HepG2 (cell line): ENCODE data around the gene ZC3H4. TPM values are rescaled to one million over a fixed set of nuclear protein-coding genes. Genes with fewer than 3 reads are reported as not detected.

Experiments
- AHDC1 ChIP-seq: sonication (generic); formaldehyde crosslinking; IDR thresholded peaks from 2 replicates; pipeline ENCODE4 v1.5.1; 2020; ENCODE audit warnings: mild to moderate bottlenecking, missing genetic modification reagents, borderline replicate concordance
- ATAD3A ChIP-seq: sonication (generic); formaldehyde crosslinking; IDR thresholded peaks from 2 replicates; pipeline ENCODE4 v1.4.0; 2020; ENCODE audit warnings: missing genetic modification reagents
- FOXO4 ChIP-seq: sonication (generic); formaldehyde crosslinking; conservative IDR thresholded peaks from 2 replicates; pipeline ENCODE4 v1.8.1; 2023; ENCODE audit warnings: missing genetic modification reagents
- GRHL1 ChIP-seq: sonication (generic); formaldehyde crosslinking; conservative IDR thresholded peaks from 2 replicates; pipeline ENCODE4 v1.8.0; 2022; ENCODE audit warnings: missing genetic modification reagents
- IKZF5 ChIP-seq: IDR thresholded peaks from 2 replicates; pipeline ENCODE4 v1.6.1; 2018; ENCODE audit warnings: missing genetic modification reagents, mild to moderate bottlenecking, missing compliant biosample characterization
- MEIS2 ChIP-seq: sonication (generic); formaldehyde crosslinking; IDR thresholded peaks from 2 replicates; pipeline ENCODE4 v1.9.0; 2021; ENCODE audit warnings: mild to moderate bottlenecking, missing genetic modification reagents
- MYC ChIP-seq: sonication (generic); formaldehyde crosslinking; IDR thresholded peaks from 2 replicates; pipeline ENCODE4 v1.9.0; 2021; ENCODE audit warnings: missing genetic modification reagents, borderline replicate concordance
- MYNN ChIP-seq: sonication (generic); formaldehyde crosslinking; IDR thresholded peaks from 2 replicates; pipeline ENCODE4 v1.4.0; 2020; ENCODE audit warnings: mild to moderate bottlenecking, low read depth, missing genetic modification reagents
- THYN1 ChIP-seq: sonication (generic); formaldehyde crosslinking; IDR thresholded peaks from 2 replicates; pipeline ENCODE4 v1.8.1; 2023; ENCODE audit warnings: low read depth, mild to moderate bottlenecking, moderate library complexity, missing genetic modification reagents, borderline replicate concordance
- UBTF ChIP-seq: sonication (generic); formaldehyde crosslinking; IDR thresholded peaks from 2 replicates; pipeline ENCODE4 v1.4.0; 2020; ENCODE audit warnings: mild to moderate bottlenecking, missing genetic modification reagents
- ZC3H13 ChIP-seq: sonication (generic); formaldehyde crosslinking; IDR thresholded peaks from 2 replicates; pipeline ENCODE4 v1.8.1; 2023; ENCODE audit warnings: mild to moderate bottlenecking, missing genetic modification reagents, moderate library complexity
- ZNF280B ChIP-seq: sonication (generic); formaldehyde crosslinking; IDR thresholded peaks from 2 replicates; pipeline ENCODE4 v1.5.0; 2020; ENCODE audit warnings: missing genetic modification reagents, mild to moderate bottlenecking, borderline replicate concordance
- ZNF672 ChIP-seq: sonication (generic); formaldehyde crosslinking; IDR thresholded peaks from 2 replicates; pipeline ENCODE4 v1.8.1; 2022; ENCODE audit warnings: missing genetic modification reagents
- ZNF782 ChIP-seq: sonication (generic); formaldehyde crosslinking; IDR thresholded peaks from 2 replicates; pipeline ENCODE4 v1.4.0; 2020; ENCODE audit warnings: missing genetic modification reagents, mild to moderate bottlenecking, borderline replicate concordance
- polyA plus RNA-seq, 8 experiments: library from polyadenylated mRNA; depleted of rRNA in 3 of 8; stranded (reverse) in 7 of 8; unstranded in 1 of 8; fragments of >200 nt; fragmentation: Illumina TruSeq in 4 of 8; extraction: Trizol in 4 of 8; gene quantifications; 2 replicates each; pipeline versions ENCODE4 v1.2.1 to v1.2.3, GENCODE V29; 2011 to 2016; ENCODE audit warnings: low read depth in 4 of 8, missing spikeins in 1 of 8, mixed read lengths in 1 of 8; ENCODE audit not compliant: insufficient read depth in 1 of 8
- total RNA-seq, 5 experiments: library from RNA; depleted of rRNA; stranded (reverse); fragments of >200 nt; fragmentation: Illumina TruSeq; extraction: Trizol; gene quantifications; 2 replicates each; pipeline ENCODE4 v1.2.3, GENCODE V29; 2016; ENCODE audit warnings: low read depth in 1 of 5

The ZC3H4 gene
- total and polyA plus RNA-seq, 2 of the 13 experiments (the other 11 are each of a cell fraction or from before 2014, with no cell fraction given): 1.8 to 10.7 TPM

GRCh38 chr19:47096100-47096704 lies 17.4 kb downstream of the ZC3H4 start (continued):
- TF ChIP-seq GRHL1 (CRISPR knock-in tag) (no peak), FOXO4 (CRISPR knock-in tag) (no peak), ATAD3A (no peak), AHDC1 (CRISPR knock-in tag) (peak; percentile 33; the same call in 1 of the 2 replicates), ZNF672 (CRISPR knock-in tag) (peak; percentile 33; the same call in 1 of the 2 replicates), ZNF782 (CRISPR knock-in tag) (no peak), MYNN (CRISPR knock-in tag) (no peak), MEIS2 (CRISPR knock-in tag) (peak; percentile 53), THYN1 (CRISPR knock-in tag) (no peak), ZC3H13 (CRISPR knock-in tag) (peak; percentile 71; the same call in 1 of the 2 replicates), MYC (CRISPR knock-in tag) (peak; percentile 93), UBTF (peak; percentile 81), IKZF5 (CRISPR knock-in tag) (peak; percentile 91), ZNF280B (CRISPR knock-in tag) (0 out of 2 replicates have a peak, but pooled peaks have one; percentile 45)
